Astrocyte (in vitro differentiated cells and primary cell): Measurements from ENCODE around the gene CTU1. TPM values are rescaled to one million over a fixed set of nuclear protein-coding genes. Genes with fewer than 3 reads are reported as not detected.

Source experiments
- DNase-seq: peaks from one replicate; pipeline ENCODE4 v3.0.0-alpha.2; 2010; ENCODE audit warnings: low read depth
- FAIRE-seq: peaks from 2 replicates; lab custom pipeline; 2011; peaks lifted over from hg19 to GRCh38; lab: Jason Lieb, UNC
- H2AFZ ChIP-seq: 2 replicates; pipeline ENCODE4 v1.6.0; 2012; ENCODE audit warnings: low read depth, low read length, inconsistent platforms
- H3K27ac ChIP-seq: 2 replicates; pipeline ENCODE4 v1.5.1; 2011; ENCODE audit warnings: low read depth, low read length, inconsistent platforms
- H3K27me3 ChIP-seq: 2 replicates; pipeline ENCODE4 v1.6.0; 2011; ENCODE audit warnings: low read length, inconsistent platforms; ENCODE audit not compliant: insufficient read depth
- H3K36me3 ChIP-seq: 2 replicates; pipeline ENCODE4 v1.5.1; 2011; ENCODE audit warnings: low read length, inconsistent platforms; ENCODE audit not compliant: insufficient read depth
- H3K4me1 ChIP-seq: 2 replicates; pipeline ENCODE4 v1.5.1; 2011; ENCODE audit warnings: low read length, inconsistent platforms; ENCODE audit not compliant: insufficient read depth
- H3K4me2 ChIP-seq: 2 replicates; pipeline ENCODE4 v1.6.0; 2012; ENCODE audit warnings: low read length, inconsistent platforms
- H3K4me3 ChIP-seq: 2 replicates; pipeline ENCODE4 v1.5.1; 2011; ENCODE audit warnings: low read depth, mild to moderate bottlenecking, low read length, inconsistent platforms; ENCODE audit not compliant: insufficient read depth
- H3K79me2 ChIP-seq: 2 replicates; pipeline ENCODE4 v1.6.0; 2012; ENCODE audit warnings: mild to moderate bottlenecking, low read length, inconsistent platforms; ENCODE audit not compliant: insufficient read depth
- H3K9ac ChIP-seq: 2 replicates; pipeline ENCODE4 v1.6.0; 2012; ENCODE audit warnings: mild to moderate bottlenecking, low read length, inconsistent platforms
- H3K9me3 ChIP-seq: 2 replicates; pipeline ENCODE4 v1.5.1; 2012; ENCODE audit warnings: low read depth, mild to moderate bottlenecking, low read length, inconsistent platforms; ENCODE audit not compliant: insufficient read depth
- H4K20me1 ChIP-seq: 2 replicates; pipeline ENCODE4 v1.6.0; 2012; ENCODE audit warnings: low read length, inconsistent platforms; ENCODE audit not compliant: insufficient read depth
- H3K27ac Mint-ChIP-seq: one replicate; pipeline ENCODE4 v1.8.0; 2021; ENCODE audit warnings: mild to moderate bottlenecking, mixed read lengths; ENCODE audit not compliant: unreplicated experiment
- H3K27me3 Mint-ChIP-seq: one replicate; pipeline ENCODE4 v1.8.0; 2021; ENCODE audit warnings: low read depth, mixed read lengths; ENCODE audit not compliant: unreplicated experiment
- H3K36me3 Mint-ChIP-seq: one replicate; pipeline ENCODE4 v1.8.0; 2021; ENCODE audit warnings: low read depth, mixed read lengths; ENCODE audit not compliant: unreplicated experiment
- H3K4me1 Mint-ChIP-seq: one replicate; pipeline ENCODE4 v1.8.0; 2021; ENCODE audit warnings: low read depth, mixed read lengths; ENCODE audit not compliant: unreplicated experiment
- H3K4me3 Mint-ChIP-seq: one replicate; pipeline ENCODE4 v1.8.0; 2021; ENCODE audit warnings: mild to moderate bottlenecking, moderate library complexity, mixed read lengths; ENCODE audit not compliant: unreplicated experiment
- H3K9me3 Mint-ChIP-seq: one replicate; pipeline ENCODE4 v1.8.0; 2021; ENCODE audit warnings: mild to moderate bottlenecking, mixed read lengths; ENCODE audit not compliant: unreplicated experiment
- CTCF ChIP-seq: IDR thresholded peaks from 2 replicates; pipeline ENCODE4 v1.5.1; 2011; ENCODE audit warnings: low read depth, mild to moderate bottlenecking, inconsistent platforms, low read length, moderate library complexity; ENCODE audit not compliant: insufficient read depth
- EZH2 ChIP-seq: IDR thresholded peaks from 2 replicates; pipeline ENCODE4 v1.6.1; 2012; ENCODE audit warnings: mild to moderate bottlenecking, low read length, inconsistent platforms; ENCODE audit not compliant: insufficient read depth
- total RNA-seq: library from RNA; stranded (reverse); gene quantifications from 2 replicates; pipeline ENCODE4 v1.2.1, GENCODE V29; 2021

Gene CTU1
- total RNA-seq, 1 donor from 2014 or later, result 6.4 TPM

- H3K4me2 ChIP-seq, result no peak overlapping the region
- no peak overlapping the region for H3K27ac Mint-ChIP-seq
- DNase-seq, result no peak
- no peak overlapping the region for H3K4me3 ChIP-seq
- H3K9me3 Mint-ChIP-seq, result peaks cover 2% of the 10 kb centered on the region
- no peak overlapping the region for H3K9ac ChIP-seq
- H3K27ac ChIP-seq, result no peak overlapping the region
- H3K4me1 Mint-ChIP-seq, result no peaks in the 10 kb centered on the region
- no peaks in the 10 kb centered on the region for H3K4me1 ChIP-seq
- no peaks in the 10 kb centered on the region for H3K36me3 Mint-ChIP-seq
- H3K9me3 ChIP-seq, result peaks cover 2% of the 10 kb centered on the region
- no peaks in the 10 kb centered on the region for H4K20me1 ChIP-seq
- no peak for FAIRE-seq
- no peak overlapping the region for H3K4me3 Mint-ChIP-seq
- H3K36me3 ChIP-seq, result no peaks in the 10 kb centered on the region
- H3K27me3 ChIP-seq, result no peaks in the 10 kb centered on the region
- peaks cover 36% of the 10 kb centered on the region for H3K27me3 Mint-ChIP-seq
- H2AFZ ChIP-seq, result no peak overlapping the region
- H3K79me2 ChIP-seq, result no peaks in the 10 kb centered on the region
- TF ChIP-seq CTCF (no peak), EZH2 (no peak)
These were observed 42.4 kb upstream of the CTU1 start for GRCh38 chr19:51150627-51151026.

GRCh38 chr19:51148580-51148979 is 40.4 kb upstream of the CTU1 start:
- no peak for FAIRE-seq
- Histone ChIP-seq H2AFZ (no peak overlapping the region), H3K79me2 (no peaks in the 10 kb centered on the region), H3K27ac (no peak overlapping the region), H3K4me1 (no peaks in the 10 kb centered on the region), H3K9me3 (peaks cover 2% of the 10 kb centered on the region), H3K27me3 (no peaks in the 10 kb centered on the region), H3K4me3 (no peak overlapping the region), H3K9ac (no peak overlapping the region), H3K4me2 (no peak overlapping the region), H4K20me1 (no peaks in the 10 kb centered on the region), H3K36me3 (no peaks in the 10 kb centered on the region)
- Mint-ChIP-seq H3K9me3 (peaks cover 2% of the 10 kb centered on the region), H3K27ac (no peak overlapping the region), H3K4me1 (no peaks in the 10 kb centered on the region), H3K4me3 (no peak overlapping the region), H3K27me3 (peaks cover 45% of the 10 kb centered on the region), H3K36me3 (no peaks in the 10 kb centered on the region)
- DNase-seq, result no peak
- TF ChIP-seq EZH2 (no peak), CTCF (no peak)

GRCh38 chr19:51147663-51148062 is 39.5 kb upstream of the CTU1 start:
- TF ChIP-seq EZH2 (no peak), CTCF (no peak)
- no peak overlapping the region for H3K27ac Mint-ChIP-seq
- H3K27me3 ChIP-seq, result no peaks in the 10 kb centered on the region
- peaks cover 2% of the 10 kb centered on the region for H3K9me3 Mint-ChIP-seq
- H3K36me3 Mint-ChIP-seq, result no peaks in the 10 kb centered on the region
- DNase-seq (no peak), FAIRE-seq (no peak)
- H3K27ac ChIP-seq, result no peak overlapping the region
- H3K4me2 ChIP-seq, result no peak overlapping the region
- H3K4me3 ChIP-seq, result no peak overlapping the region
- peaks cover 40% of the 10 kb centered on the region for H3K27me3 Mint-ChIP-seq
- H3K36me3 ChIP-seq, result no peaks in the 10 kb centered on the region
- no peaks in the 10 kb centered on the region for H3K9me3 ChIP-seq
- H3K9ac ChIP-seq, result no peak overlapping the region
- no peak overlapping the region for H2AFZ ChIP-seq
- H3K4me3 Mint-ChIP-seq, result no peak overlapping the region
- H3K4me1 Mint-ChIP-seq, result no peaks in the 10 kb centered on the region
- H3K79me2 ChIP-seq, result no peaks in the 10 kb centered on the region
- H4K20me1 ChIP-seq, result no peaks in the 10 kb centered on the region
- H3K4me1 ChIP-seq, result no peaks in the 10 kb centered on the region
